ENCODE data around the gene OR2AG2.

OR2AG2 gene

DNA sequence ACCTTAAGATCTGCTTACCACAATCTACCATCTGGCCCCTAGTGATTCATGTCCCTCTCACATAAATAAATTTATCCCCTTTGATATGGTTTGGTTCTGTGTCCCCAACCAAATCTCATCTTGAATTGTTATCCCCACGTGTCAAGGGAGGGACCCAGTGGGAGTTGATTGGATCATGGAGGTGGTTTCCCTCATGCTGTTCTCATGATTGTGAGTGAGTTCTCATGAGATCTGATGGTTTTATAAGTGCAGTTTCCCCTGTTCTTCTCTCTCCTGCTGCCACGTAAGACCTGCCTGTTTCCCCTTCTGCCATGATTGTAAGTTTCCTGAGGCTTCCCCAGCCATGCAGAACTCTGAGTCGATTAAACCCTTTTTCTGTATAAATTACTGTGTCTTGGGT lies 37.2 kb downstream of the OR2AG2 start:
- no peaks in the 10 kb centered on the region for H4K20me1 ChIP-seq (ENCODE audit: control insufficient read depth, insufficient read depth, low read depth, low read length)
- no peak for TF ChIP-seq EZH2phosphoT487 (IDR thresholded peaks at IDR 0.05; ENCODE audit: borderline replicate concordance, low read length)
- TF ChIP-seq CTCF (IDR thresholded peaks at IDR 0.05; ENCODE audit: low read depth, low read length, poor library complexity, severe bottlenecking): no peak
- 0 out of 2 replicates have a peak, but pooled peaks cover 2% of the 10 kb centered on the region for H3K27me3 ChIP-seq (ENCODE audit: control insufficient read depth, low read length)
- H3K79me2 ChIP-seq (ENCODE audit: control insufficient read depth, low read length): no peaks in the 10 kb centered on the region
- H3K9me3 ChIP-seq (ENCODE audit: control insufficient read depth, insufficient read depth, low read length): no peaks in the 10 kb centered on the region
- no peaks in the 10 kb centered on the region for H3F3A ChIP-seq (ENCODE audit: control insufficient read depth, insufficient read depth)
- no peak overlapping the region for H3K27ac ChIP-seq (ENCODE audit: low read depth, low read length)
- H3K4me1 ChIP-seq (ENCODE audit: control insufficient read depth, low read length): peaks cover 8% of the 10 kb centered on the region
- no peaks in the 10 kb centered on the region for H3K9me2 ChIP-seq (replicated peaks; ENCODE audit: control insufficient read depth, low read length)
- H3K4me2 ChIP-seq (ENCODE audit: low read length): no peak overlapping the region
- H3K36me3 ChIP-seq (ENCODE audit: control insufficient read depth, low read length): no peaks in the 10 kb centered on the region
- H3K4me3 ChIP-seq (ENCODE audit: low read length): no peak overlapping the region

DNA sequence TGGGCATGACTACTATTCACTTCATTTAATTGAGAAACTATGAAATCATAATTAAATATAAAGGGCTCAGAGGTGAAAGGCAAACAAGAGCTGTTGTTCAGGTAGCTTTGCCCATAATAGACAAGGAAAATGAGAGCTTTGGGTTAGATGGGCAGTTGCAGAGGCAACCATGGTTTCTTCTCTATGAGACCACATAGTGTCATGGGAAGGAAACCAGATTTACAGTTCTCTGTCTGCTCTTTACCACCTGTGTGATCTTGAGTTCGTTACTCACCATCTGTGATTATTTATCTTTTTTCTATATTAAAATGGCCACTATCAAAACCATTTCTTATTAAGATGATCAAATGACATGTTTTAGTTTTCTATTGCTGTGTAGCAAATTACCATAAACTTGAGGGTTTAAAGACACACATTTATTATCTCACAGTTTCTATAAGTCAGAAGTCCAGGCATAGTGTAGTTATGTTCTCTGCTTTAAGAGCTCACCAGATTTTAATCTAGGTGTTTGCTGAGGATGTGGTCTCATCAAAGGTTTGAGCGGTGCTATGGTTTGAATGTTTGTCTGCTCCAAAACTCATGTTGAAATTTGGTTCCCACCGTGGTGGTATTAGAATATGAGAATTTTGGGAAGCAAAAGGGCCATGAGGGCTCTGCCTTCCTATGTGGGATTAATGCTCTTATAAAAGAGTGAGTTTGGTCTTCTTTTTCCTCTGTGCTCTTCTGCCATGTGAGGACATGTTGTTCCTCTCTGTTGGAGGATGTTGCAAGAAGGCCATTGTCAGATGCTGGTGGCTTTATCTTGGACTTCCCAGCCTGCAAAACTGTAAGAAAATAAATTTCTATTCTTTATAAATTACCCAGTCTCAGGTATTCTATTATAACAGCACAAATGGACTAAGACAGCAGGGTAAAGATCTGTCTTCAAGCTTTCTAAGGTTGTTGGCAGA lies 38.2 kb downstream of the OR2AG2 start:
- 0 out of 2 replicates have a peak, but pooled peaks cover 2% of the 10 kb centered on the region for H3K27me3 ChIP-seq (ENCODE audit: control insufficient read depth, low read length)
- no peaks in the 10 kb centered on the region for H4K20me1 ChIP-seq (ENCODE audit: control insufficient read depth, insufficient read depth, low read depth, low read length)
- TF ChIP-seq CTCF (IDR thresholded peaks at IDR 0.05; ENCODE audit: low read depth, low read length, poor library complexity, severe bottlenecking) (no peak), EZH2phosphoT487 (IDR thresholded peaks at IDR 0.05; ENCODE audit: borderline replicate concordance, low read length) (no peak)
- no peak overlapping the region for H3K27ac ChIP-seq (ENCODE audit: low read depth, low read length)
- H3K4me1 ChIP-seq (ENCODE audit: control insufficient read depth, low read length): peaks cover 8% of the 10 kb centered on the region
- H3K9me2 ChIP-seq (replicated peaks; ENCODE audit: control insufficient read depth, low read length): no peaks in the 10 kb centered on the region
- no peak overlapping the region for H3K4me3 ChIP-seq (ENCODE audit: low read length)
- no peaks in the 10 kb centered on the region for H3K36me3 ChIP-seq (ENCODE audit: control insufficient read depth, low read length)
- no peaks in the 10 kb centered on the region for H3K79me2 ChIP-seq (ENCODE audit: control insufficient read depth, low read length)
- H3K9me3 ChIP-seq (ENCODE audit: control insufficient read depth, insufficient read depth, low read length): no peaks in the 10 kb centered on the region
- H3F3A ChIP-seq (ENCODE audit: control insufficient read depth, insufficient read depth): no peaks in the 10 kb centered on the region
- no peak overlapping the region for H3K4me2 ChIP-seq (ENCODE audit: low read length)

DNA sequence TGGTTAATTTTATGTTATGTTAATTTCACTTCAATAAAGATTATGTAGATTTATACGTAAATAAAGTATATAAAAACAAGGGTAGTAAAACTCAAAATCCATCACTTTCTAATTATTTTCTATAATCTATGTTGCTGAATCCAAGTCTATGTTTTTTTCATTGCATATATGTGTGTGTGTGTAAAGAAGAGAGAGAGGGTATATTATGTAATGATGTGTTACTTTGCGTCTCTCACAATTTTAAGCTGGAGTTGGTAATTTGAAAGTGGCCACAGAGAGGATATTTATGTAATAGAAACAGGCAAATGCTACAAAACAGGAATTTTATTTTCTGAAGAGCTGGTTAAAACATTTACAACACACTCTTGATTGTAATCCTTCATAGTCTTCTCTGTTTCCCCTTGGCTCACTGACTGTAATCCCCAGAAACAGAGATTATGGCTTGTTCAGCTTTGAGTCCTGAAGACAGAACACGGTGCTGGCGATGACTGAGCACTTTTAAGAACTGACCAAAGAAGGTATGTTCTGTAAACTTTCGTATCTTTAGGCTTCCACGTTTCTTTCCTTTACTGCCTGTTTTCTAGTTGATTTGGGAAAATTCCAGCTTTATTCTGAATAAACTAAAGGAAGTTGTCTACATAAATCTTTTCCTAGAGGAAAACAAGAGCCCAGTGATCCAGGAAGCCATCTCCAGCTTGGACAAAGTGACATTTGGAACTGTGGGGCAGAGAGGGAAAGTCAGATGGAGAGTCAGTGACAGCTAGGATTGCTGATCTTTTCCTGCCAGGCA lies 43.6 kb downstream of the OR2AG2 start:
- no peaks in the 10 kb centered on the region for H3K36me3 ChIP-seq (ENCODE audit: control insufficient read depth, low read length)
- peaks cover 12% of the 10 kb centered on the region; the same call in 1 of the 2 replicates for H3K27me3 ChIP-seq (ENCODE audit: control insufficient read depth, low read length)
- no peaks in the 10 kb centered on the region for H3F3A ChIP-seq (ENCODE audit: control insufficient read depth, insufficient read depth)
- H3K79me2 ChIP-seq (ENCODE audit: control insufficient read depth, low read length): no peaks in the 10 kb centered on the region
- H3K4me3 ChIP-seq (ENCODE audit: low read length): no peak overlapping the region
- no peaks in the 10 kb centered on the region for H4K20me1 ChIP-seq (ENCODE audit: control insufficient read depth, insufficient read depth, low read depth, low read length)
- TF ChIP-seq CTCF (IDR thresholded peaks at IDR 0.05; ENCODE audit: low read depth, low read length, poor library complexity, severe bottlenecking) (no peak), EZH2phosphoT487 (IDR thresholded peaks at IDR 0.05; ENCODE audit: borderline replicate concordance, low read length) (no peak)
- H3K9me2 ChIP-seq (replicated peaks; ENCODE audit: control insufficient read depth, low read length): no peaks in the 10 kb centered on the region
- H3K27ac ChIP-seq (ENCODE audit: low read depth, low read length): no peak overlapping the region
- H3K4me1 ChIP-seq (ENCODE audit: control insufficient read depth, low read length): no peaks in the 10 kb centered on the region
- H3K9me3 ChIP-seq (ENCODE audit: control insufficient read depth, insufficient read depth, low read length): no peaks in the 10 kb centered on the region
- no peak overlapping the region for H3K4me2 ChIP-seq (ENCODE audit: low read length)
